HG03558 (cell line): ENCODE results near the gene SRSF4.

Source experiments
- ATAC-seq: cut with Tn5 transposase; IDR thresholded peaks from one replicate; pipeline ENCODE4 v1.9.1; 2021; ENCODE audit warnings: moderate number of reproducible peaks; ENCODE audit not compliant: unreplicated experiment; ENCODE audit errors: extremely low read depth

The SRSF4 gene

DNA sequence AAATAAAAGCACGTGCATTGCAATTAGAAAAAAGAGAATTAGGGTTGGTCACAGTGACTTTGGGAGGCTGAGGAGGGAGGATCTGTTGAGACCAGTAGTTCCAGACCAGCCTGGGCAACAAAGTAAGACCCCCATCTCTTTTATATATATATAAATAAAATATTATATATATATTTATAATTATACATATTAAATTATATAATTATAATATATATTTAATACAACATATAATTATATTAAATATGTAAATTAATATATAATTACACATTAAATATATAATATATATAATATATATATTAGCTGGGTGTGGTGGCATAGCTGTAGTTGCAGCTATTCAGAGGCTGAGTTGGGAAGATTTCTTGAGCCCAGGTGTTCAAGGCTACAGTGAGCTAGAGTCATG is 81.2 kb downstream of the SRSF4 start:
- no peak for ATAC-seq

GRCh38 chr1:29099286-29099685 is 82.4 kb downstream of the SRSF4 start:
- ATAC-seq = no peak
